Cardiac fibroblast (primary cell): ENCODE results near the gene GSE1.

ENCODE experiments used
- DNase-seq, 2 donors: peaks; one replicate each; pipeline versions ENCODE4 v3.0.0 to v3.0.0-alpha.2; 2010; ENCODE audit warnings: low read depth in 2 of 2
- H3K4me3 ChIP-seq, 2 donors: replicated peaks in 1 of 2; 1 replicate in 1 of 2; 2 replicates in 1 of 2; pipeline ENCODE4 v1.5.1; 2011; ENCODE audit warnings: low read depth in 2 of 2, low read length in 2 of 2, mild to moderate bottlenecking in 2 of 2, moderate library complexity in 1 of 2
- TF ChIP-seq, protein P1 (sequence below): IDR thresholded peaks from one replicate; pipeline ENCODE4 v1.5.1; 2011; ENCODE audit warnings: low read depth, mild to moderate bottlenecking, low read length, inconsistent platforms

Gene GSE1

DNA sequence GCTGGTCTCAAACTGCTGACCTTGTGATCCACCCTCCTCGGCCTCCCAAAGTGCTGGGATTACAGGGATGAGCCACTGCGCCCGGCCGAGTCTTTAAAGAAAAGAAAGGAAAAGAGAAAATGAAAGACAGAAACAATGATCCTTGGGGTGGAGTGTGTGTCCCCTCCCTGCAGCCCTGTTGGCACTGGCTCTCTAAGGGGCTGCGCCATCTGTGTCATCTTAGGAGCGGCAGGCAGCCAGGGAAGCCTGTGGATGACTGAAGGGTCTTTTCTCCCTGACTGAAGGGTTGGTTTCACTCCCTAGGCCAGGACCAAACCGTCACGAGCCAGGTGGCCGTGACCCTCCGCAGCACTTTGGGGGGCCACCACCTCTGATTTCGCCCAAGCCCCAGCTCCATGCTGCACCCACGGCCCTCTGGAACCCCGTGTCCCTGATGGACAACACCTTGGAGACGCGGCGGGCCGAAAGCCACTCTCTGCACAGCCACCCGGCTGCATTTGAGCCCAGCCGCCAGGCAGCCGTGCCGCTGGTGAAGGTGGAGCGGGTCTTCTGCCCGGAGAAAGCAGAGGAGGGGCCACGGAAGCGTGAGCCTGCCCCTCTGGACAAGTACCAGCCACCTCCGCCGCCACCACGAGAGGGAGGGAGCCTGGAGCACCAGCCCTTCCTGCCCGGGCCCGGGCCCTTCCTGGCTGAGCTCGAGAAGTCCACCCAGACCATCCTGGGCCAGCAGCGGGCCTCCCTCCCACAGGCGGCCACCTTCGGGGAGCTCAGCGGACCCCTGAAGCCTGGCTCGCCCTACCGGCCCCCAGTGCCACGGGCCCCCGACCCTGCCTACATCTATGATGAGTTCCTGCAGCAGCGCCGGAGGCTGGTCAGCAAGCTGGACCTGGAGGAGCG lies 48.0 kb downstream of the GSE1 start:
- DNase-seq = no peak
- TF ChIP-seq, protein P1, sequence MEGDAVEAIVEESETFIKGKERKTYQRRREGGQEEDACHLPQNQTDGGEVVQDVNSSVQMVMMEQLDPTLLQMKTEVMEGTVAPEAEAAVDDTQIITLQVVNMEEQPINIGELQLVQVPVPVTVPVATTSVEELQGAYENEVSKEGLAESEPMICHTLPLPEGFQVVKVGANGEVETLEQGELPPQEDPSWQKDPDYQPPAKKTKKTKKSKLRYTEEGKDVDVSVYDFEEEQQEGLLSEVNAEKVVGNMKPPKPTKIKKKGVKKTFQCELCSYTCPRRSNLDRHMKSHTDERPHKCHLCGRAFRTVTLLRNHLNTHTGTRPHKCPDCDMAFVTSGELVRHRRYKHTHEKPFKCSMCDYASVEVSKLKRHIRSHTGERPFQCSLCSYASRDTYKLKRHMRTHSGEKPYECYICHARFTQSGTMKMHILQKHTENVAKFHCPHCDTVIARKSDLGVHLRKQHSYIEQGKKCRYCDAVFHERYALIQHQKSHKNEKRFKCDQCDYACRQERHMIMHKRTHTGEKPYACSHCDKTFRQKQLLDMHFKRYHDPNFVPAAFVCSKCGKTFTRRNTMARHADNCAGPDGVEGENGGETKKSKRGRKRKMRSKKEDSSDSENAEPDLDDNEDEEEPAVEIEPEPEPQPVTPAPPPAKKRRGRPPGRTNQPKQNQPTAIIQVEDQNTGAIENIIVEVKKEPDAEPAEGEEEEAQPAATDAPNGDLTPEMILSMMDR = no peak
- H3K4me3 ChIP-seq = no peak overlapping the region

DNA sequence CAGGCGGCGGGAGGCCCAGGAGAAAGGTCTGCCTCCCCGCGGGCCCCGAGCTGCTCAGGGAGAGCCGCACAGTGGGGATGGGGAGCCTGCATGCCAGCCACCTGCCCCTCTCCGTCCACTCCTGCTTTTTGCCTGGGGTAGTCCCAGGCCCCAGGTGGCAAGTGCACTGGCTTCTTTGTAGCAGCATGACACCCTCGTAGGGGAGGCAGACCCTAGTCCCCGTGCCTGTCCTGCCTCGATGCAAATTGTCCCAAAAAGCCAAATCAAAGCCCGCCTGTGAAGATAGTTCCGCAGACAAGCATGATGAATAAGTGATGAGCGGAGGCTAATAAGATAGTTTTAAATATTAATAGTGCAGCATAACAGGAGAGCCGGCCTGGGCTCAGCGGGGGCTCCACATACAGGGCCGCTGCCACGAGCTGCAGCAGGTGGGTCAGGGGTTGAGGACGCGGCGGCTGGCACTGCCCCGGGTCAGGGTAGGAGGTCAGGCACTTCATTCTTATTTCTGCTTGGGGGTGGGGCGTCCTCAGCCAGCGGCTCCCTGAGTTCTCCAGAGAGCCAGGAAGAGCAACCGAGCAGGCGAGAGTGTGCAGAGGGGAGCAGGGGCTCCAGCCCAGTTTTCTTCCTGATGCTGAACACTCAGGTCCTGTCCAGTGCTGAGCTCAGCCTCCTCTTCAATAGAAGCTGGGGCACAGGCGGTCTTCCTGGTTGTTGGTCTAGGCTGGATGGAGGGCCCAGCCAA lies 48.8 kb downstream of the GSE1 start:
- no peak overlapping the region for H3K4me3 ChIP-seq
- DNase-seq = no peak
- TF ChIP-seq, protein P1 = no peak

DNA sequence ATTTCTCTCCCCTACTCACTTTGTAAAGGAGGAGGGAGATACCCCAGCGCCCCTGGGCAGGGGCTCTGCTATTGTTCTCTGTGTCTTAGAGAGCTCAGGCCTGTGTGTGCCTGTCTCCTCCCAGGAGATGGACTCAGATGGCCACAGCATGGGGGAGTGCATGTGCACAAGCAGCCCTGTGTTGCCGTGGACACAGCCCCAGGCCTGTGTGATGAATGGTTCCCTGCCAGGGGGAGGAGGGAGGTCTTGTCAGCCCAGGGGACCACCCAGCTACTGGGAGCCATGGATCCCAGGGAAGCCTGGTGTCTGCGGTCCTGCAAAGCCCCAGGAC lies 49.3 kb downstream of the GSE1 start:
- TF ChIP-seq, protein P1 = no peak
- no peak overlapping the region for H3K4me3 ChIP-seq
- no peak for DNase-seq

DNA sequence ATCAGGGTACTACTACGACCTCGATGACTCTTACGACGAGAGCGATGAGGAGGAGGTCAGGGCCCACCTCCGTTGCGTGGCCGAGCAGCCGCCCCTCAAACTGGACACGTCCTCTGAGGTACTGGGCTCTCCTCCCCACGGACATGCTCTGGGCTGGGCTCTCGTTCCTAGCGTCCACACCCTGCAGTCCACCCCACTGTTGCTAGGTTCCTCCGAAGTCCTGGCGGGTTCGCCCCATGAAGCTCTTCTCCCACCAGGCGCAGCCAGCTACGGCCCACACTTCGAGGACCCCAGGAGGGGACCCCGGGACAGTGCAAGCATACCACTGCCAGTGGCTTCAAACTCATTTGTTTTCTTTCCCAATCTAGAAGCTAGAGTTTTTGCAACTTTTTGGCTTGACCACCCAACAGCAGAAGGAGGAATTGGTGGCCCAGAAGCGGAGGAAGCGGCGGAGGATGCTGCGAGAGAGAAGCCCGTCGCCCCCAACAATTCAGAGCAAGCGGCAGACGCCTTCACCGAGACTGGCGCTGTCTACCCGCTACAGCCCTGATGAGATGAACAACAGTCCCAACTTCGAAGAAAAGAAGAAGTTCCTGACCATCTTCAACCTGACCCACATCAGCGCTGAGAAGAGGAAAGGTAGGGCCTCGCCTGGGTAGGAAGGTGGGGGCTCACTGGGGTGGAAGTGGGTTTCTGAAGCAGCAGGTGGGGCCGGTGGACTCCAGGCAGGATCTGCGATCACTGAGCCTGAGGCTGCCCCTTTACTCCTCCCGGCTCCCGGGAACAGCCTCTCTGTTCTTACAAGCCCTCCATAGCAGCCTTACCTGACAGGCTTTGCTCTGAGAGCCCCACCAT lies 50.1 kb downstream of the GSE1 start:
- H3K4me3 ChIP-seq = no peak overlapping the region
- TF ChIP-seq, protein P1 = no peak
- DNase-seq = no peak

DNA sequence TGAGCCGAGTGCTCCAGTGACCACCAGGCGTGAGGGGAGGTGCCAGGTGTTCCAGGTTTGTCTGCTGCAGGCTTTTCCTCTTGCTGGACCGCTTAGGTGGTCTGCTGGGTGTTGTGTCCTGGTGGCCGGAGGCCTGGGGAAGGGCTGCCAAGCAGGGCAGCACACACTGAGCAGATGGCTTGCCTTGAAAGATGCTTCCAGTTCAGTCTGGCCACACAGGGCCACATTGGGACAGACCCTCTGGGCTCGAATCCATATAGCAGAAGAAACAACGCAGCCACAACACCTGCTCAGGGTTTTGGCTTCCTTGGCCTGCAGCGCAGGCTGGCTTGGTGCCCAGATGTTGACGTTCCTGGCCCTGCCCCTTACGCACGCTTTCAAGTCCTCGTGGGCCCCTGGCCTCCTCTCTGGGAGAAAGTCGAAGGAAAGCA lies 50.8 kb downstream of the GSE1 start:
- TF ChIP-seq, protein P1 = no peak
- no peak overlapping the region for H3K4me3 ChIP-seq
- no peak for DNase-seq

DNA sequence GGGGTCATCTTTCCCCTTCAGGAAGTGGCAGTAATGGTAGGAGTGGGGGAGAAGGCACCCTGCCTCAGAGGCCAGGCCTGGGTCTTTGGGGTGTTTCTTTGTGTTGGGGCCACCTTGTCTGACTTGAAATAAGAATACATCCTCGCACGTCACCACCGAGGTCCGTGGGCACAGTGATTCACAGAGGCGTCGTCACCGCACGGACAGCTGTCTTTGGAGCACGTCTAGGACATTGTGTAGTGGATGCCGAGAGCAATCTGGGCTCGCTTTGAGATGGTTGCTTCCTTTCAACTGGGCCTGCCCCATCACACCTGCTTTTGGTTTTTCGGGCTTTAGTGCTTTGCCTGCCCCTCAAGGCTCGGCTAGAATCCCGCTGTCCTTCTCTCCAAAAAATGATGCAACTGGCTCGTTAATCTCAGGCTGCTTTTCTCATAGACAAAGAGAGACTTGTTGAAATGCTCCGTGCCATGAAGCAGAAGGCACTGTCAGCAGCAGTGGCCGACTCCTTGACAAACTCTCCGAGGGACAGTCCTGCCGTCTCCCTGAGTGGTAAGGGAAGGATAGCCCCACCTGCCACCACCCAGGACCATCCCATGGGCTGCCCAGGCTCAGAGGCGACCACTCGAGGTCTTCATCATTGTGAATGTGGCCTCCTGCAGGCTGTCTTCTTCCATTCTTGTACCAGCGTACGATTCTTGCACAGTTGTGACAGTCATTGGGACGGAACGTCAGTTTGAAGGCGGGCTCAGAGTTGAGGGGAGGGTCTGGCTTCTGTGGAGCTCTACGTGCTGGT lies 51.7 kb downstream of the GSE1 start:
- no peak for DNase-seq
- H3K4me3 ChIP-seq = no peak overlapping the region
- TF ChIP-seq, protein P1 = no peak
